Stimulated activated CD8-positive, alpha-beta memory T cell treated with anti-CD3 and anti-CD28 coated beads, Interleukin-12 subunit alpha, Interleukin-12 subunit beta, amount 100 ng/mL, for 1 hour (primary cell): ENCODE data around the gene ABHD8.
"Not testable (repeated sequence)": the region's sequence is repeated elsewhere in the genome, so short reads cannot be mapped to it uniquely, and the experiment has no call there.

Source experiments
- DNase-seq: peaks from one replicate; pipeline ENCODE4 v3.0.0-alpha.2; 2020; ENCODE audit warnings: low read depth

ABHD8 gene

GRCh38 chr19:17296976-17297375 lies 6.2 kb downstream of the ABHD8 start:
- DNase-seq: no peak

DNA sequence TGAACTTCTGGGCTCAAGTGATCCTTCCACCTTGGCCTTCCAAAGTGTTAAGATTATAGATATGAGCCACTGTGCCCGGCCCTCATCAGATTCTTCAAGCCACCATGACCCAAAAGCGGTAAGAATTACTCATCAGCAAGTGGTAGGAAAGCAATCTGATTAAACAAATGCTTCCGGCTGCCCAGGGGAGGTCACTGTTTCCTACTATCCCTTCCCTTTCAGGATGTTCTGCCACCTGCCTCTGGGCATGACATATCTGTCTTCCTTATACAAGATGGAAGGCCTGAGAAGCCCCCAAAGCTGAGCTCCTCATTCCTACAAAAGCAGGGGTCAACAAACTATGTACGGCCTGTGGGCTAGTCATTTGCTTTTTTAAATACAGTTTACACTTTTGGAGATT lies 7.0 kb downstream of the ABHD8 start:
- DNase-seq: no peak

DNA sequence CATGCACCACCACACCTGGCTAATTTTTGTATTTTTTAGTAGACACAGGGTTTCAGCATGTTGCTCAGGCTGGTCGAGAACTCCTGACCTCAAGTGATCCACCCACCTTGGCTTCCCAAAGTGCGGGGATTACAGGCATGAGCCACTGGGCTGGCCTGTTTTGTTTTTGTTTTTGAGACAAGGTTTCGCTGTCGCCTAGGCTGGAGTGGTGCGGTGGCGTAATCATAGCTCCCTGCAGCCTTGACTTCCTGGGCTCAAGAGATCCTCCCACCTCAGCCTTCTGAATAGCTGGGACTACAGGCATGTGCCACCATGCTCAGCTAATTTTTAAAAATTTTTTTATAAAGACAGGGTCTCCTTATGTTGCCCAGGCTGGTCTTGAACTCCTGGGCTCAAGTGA lies 7.7 kb downstream of the ABHD8 start:
- not testable (repeated sequence) for DNase-seq

- DNase-seq: no peak
These were observed 9.0 kb downstream of the ABHD8 start for GRCh38 chr19:17294051-17294891.

- DNase-seq: no peak
These were observed 9.6 kb downstream of the ABHD8 start for GRCh38 chr19:17293605-17294004.

DNA sequence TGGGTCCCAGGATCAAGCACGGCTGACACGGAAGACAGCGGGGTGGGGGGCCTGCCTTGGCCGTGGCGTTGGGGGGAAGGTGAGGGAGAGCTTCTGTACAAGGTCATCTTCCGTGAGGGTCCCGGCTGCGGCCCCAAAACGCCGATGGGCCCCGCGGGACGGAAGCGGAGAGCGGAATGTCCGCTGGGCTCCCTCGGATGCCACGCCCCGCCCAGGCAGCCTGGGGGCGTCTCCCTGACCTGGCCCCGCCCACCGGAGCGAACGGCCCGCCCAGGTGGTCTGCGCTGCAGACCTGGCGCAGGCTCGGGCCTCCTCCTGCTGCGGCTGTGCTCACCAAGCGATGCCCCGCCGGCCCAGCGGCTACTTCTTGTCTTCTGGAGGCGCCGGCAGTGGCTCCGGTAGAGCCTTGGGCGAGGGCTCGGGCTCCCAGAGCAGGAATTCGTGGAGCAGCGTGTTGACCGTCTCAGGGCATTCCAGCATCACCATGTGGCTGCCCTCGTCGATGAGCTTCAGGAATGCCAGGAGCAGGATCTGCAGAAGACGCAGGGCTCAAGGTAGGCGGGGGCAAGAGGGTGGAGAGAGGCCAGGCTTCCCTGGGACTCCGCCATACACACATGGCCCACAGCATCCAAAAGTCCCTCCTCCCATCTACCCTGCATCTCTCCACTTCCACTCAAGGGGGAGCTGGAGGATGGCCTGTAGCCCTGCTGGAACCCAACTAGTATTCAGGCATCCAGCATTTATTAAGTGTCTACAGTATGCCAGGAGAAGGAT lies 10.7 kb downstream of the ABHD8 start:
- DNase-seq: peak; percentile 53

GRCh38 chr19:17289489-17289888 lies 13.7 kb downstream of the ABHD8 start:
- no peak for DNase-seq

DNA sequence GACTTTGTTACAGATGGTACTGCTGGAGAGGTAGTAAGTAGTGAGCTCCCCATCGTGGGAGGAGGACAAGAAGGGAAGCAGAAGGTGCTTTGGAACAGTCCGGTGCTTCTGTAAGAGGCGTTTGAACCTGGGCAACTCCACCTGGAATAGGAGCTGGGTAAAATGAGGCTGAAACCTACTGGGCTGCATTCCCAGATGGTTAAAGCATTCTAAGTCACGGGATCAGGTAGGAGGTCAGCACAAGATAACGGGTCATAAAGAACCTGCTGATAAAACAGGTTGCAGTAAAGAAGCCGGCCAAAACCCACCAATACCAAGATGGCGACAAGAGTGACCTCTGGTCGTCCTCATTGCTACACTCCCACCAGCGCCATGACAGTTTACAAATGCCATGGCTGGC lies 16.5 kb downstream of the ABHD8 start:
- DNase-seq: no peak

GRCh38 chr19:17286263-17286662 lies 17.0 kb downstream of the ABHD8 start:
- DNase-seq: no peak

DNA sequence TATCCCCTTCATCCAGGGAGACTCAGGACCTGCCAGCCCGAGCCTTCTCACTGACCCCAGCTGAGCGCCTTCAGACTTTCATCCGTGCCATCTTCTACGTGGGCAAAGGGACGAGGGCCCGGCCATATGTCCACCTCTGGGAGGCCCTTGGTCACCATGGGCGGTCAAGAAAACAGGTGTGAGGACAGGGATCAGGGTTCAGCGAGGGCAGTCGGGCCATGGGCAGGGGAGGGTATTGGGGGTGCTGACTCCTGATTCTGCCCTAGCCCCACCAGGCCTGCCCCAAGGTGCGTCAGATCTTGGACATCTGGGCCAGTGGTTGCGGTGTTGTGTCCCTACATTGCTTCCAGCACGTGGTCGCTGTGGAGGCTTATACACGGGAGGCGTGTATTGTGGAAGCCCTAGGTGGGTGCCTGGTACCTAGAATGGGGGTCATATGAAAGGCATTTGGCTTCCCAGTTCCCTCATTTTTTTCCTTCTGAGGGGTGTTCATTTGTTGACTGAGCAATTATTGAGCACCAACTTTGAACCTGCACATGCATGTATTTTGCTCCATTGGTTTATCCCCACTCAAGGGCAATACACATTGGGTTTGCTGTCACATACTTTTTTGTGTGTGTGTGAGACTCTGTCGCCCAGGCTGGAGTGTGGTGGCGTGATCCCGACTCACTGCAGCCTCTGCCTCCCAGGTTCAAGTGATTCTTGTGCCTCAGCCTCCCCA lies 17.6 kb downstream of the ABHD8 start:
- no peak for DNase-seq

DNA sequence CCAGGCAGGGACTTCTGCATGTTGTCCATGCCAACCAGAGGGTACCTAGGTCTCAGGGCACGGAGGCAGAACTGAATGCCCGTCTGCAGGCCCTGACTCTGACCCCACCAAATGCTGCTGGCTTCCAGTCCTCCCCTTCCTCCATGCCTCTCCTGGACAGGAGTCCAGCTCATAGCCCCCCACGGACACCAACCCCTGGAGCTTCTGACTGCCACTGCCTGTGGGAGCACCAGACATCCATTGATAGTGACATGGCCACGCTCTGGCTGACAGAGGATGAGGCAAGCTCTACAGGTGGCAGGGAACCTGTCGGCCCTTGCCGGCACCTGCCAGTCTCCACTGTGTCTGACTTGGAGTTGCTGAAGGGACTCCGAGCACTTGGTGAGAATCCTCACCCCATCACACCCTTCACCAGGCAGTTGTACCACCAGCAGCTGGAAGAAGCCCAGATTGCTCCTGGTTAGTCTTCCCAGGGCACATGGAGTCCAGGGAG lies 19.7 kb downstream of the ABHD8 start:
- no peak for DNase-seq

- DNase-seq: peak; percentile 65
These were observed 20.6 kb downstream of the ABHD8 start for GRCh38 chr19:17282488-17283125.

- no peak for DNase-seq
These were observed 21.6 kb downstream of the ABHD8 start, which contains the start of gene ANKLE1 for GRCh38 chr19:17281391-17282304. ANKLE1 (plus strand) TSS chr19:17281901; CDS start chr19:17281921, 20 bp downstream.

- no peak for DNase-seq
These were observed 23.8 kb downstream of the ABHD8 start for GRCh38 chr19:17279436-17279835.

- no peak for DNase-seq
These were observed 27.6 kb downstream of the ABHD8 start for GRCh38 chr19:17275441-17276175.

- DNase-seq: not testable (repeated sequence)
These were observed 28.3 kb downstream of the ABHD8 start for GRCh38 chr19:17274892-17275291.

DNA sequence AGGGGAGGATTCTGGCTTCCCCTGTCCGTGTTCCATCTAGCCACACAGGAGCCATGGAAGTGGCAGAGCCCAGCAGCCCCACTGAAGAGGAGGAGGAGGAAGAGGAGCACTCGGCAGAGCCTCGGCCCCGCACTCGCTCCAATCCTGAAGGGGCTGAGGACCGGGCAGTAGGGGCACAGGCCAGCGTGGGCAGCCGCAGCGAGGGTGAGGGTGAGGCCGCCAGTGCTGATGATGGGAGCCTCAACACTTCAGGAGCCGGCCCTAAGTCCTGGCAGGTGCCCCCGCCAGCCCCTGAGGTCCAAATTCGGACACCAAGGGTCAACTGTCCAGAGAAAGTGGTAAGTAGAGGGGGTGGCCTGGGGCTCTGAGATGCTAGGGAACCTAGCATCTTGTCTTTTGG lies 34.5 kb downstream of the ABHD8 start:
- DNase-seq: no peak

DNA sequence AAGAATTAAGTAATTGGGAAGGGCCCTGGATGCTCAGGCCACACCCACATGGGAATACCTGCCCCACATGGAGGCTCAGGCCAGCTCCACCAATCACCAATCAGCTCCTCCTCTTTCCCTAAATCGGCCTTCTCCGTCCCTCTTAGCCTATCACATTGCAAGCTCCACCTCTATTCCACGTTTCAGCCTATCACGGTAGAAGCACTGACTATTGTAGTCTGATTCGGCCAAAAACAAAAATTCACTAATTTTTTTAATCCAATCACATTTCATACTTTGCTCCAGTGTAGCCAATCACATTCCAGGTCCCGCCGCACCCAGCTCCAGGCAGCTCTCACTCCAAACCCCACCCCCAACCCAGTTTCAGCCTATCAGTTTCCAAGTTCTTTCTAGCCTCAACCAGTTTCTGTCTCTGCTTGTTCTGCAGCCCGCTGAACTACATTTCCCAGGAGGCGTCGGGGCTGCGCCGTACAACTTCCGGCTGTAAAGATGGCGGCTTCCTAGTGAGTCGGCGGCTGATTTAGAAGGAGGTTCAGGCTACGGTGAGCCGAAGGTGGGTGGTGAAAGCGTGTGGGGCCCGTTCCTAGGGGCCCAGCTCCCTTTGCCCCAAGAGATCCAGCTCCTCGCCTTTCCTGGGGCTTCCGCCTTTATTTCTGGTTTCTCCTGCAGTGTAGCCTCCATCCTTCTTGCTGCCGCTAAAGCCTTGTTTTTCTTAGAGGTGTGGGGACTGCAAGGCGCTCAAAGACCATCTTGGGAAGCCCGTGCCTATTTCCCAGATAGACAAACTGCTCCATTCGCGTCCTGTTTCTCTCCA lies 36.0 kb downstream of the ABHD8 start, which contains the start of gene BABAM1:
BABAM1 (plus strand) TSS at position 469 of the 814 bp plus-strand sequence. CDS start 1,364 bp downstream, outside the sequence.
- peak; percentile 86 for DNase-seq

- DNase-seq: no peak
These were observed 36.6 kb downstream of the ABHD8 start for GRCh38 chr19:17266589-17266974.
